A673 (cell line): ENCODE data around the gene GOSR2. TPM values are rescaled to one million over a fixed set of nuclear protein-coding genes. Genes with fewer than 3 reads are reported as not detected.

Experiments used
- BruUV-seq: library from RNA; stranded (reverse); fragments of 400-500 nt; replicated peaks from 2 replicates; lab custom pipeline; 2021; lab: Mats Ljungman, UMichigan
- CTCF ChIA-PET: fragments of 300-600 bp; sonication (Branson Sonifier 250); formaldehyde crosslinking; loops from one replicate; lab custom pipeline; 2022; ENCODE audit warnings: antibody characterized with exemption; lab: Charles Lee
- POLR2A ChIA-PET: fragments of 300-600 bp; sonication (Branson Sonifier 250); formaldehyde crosslinking; loops from one replicate; lab custom pipeline; 2022; ENCODE audit warnings: antibody characterized with exemption; ENCODE audit not compliant: low non-redundant PET; lab: Charles Lee
- DNase-seq: peaks from one replicate; pipeline ENCODE4 v3.0.0-alpha.2; 2015; ENCODE audit warnings: low spot score
- H3K27ac ChIP-seq: fragments of 200-600 bp; sonication (generic); 2 replicates; pipeline ENCODE4 v1.5.1; 2016; ENCODE audit warnings: mixed run types, low read depth, mild to moderate bottlenecking, mixed read lengths, antibody characterized with exemption, low read length; ENCODE audit not compliant: poor library complexity, severe bottlenecking
- H3K27me3 ChIP-seq: fragments of 200-600 bp; sonication (generic); replicated peaks from 2 replicates; pipeline ENCODE4 v1.6.1; 2017; ENCODE audit warnings: mixed run types, low read depth, mild to moderate bottlenecking, mixed read lengths, antibody characterized with exemption, low read length; ENCODE audit not compliant: insufficient read depth, poor library complexity
- H3K36me3 ChIP-seq: fragments of 200-600 bp; sonication (generic); 2 replicates; pipeline ENCODE4 v1.6.1; 2016; ENCODE audit warnings: mixed run types, mild to moderate bottlenecking, mixed read lengths, antibody characterized with exemption, low read length; ENCODE audit not compliant: insufficient read depth, poor library complexity, severe bottlenecking
- H3K4me1 ChIP-seq: fragments of 200-600 bp; sonication (generic); 2 replicates; pipeline ENCODE4 v1.6.1; 2017; ENCODE audit warnings: mixed run types, mild to moderate bottlenecking, mixed read lengths, antibody characterized with exemption, low read length; ENCODE audit not compliant: insufficient read depth, poor library complexity, severe bottlenecking
- H3K4me3 ChIP-seq: fragments of 200-600 bp; sonication (generic); 2 replicates; pipeline ENCODE4 v1.5.1; 2016; ENCODE audit warnings: low read depth, mixed run types, mild to moderate bottlenecking, mixed read lengths, low read length; ENCODE audit not compliant: poor library complexity, severe bottlenecking
- H3K9me3 ChIP-seq: fragments of 200-600 bp; sonication (generic); 2 replicates; pipeline ENCODE4 v1.6.1; 2016; ENCODE audit warnings: mixed run types, low read depth, mild to moderate bottlenecking, mixed read lengths, antibody characterized with exemption, low read length; ENCODE audit not compliant: poor library complexity, severe bottlenecking
- CTCF ChIP-seq: fragments of 300-800, 200-600 bp; sonication (generic); conservative IDR thresholded peaks from 2 replicates; pipeline ENCODE4 v1.5.1; 2017; ENCODE audit warnings: low read depth, mild to moderate bottlenecking, antibody characterized with exemption, low read length, moderate library complexity, mixed read lengths
- EZH2 ChIP-seq: fragments of 200-600 bp; sonication (generic); IDR thresholded peaks from 2 replicates; pipeline ENCODE4 v1.6.1; 2017; ENCODE audit warnings: borderline replicate concordance, low read depth, mild to moderate bottlenecking, mixed read lengths, antibody characterized with exemption, low read length; ENCODE audit not compliant: poor library complexity, severe bottlenecking
- intact Hi-C: fragments of 100-400 bp; cut with micrococcal nuclease; formaldehyde crosslinking; loops from one replicate; pipeline ENCODE4 v1.10.0; 2022; ENCODE audit not compliant: unreplicated experiment
- total RNA-seq: library from RNA; stranded (reverse); gene quantifications from 2 replicates; pipeline ENCODE4 v1.2.3, GENCODE V29; 2021

The GOSR2 gene
- total RNA-seq, 1 experiment from 2014 or later, result 34.5 TPM

- intact Hi-C loops, result no loop called here
- no TSS peak for BruUV-seq
- no peaks in the 10 kb centered on the region for H3K9me3 ChIP-seq
- no peak overlapping the region for H3K27ac ChIP-seq
- TF ChIP-seq EZH2, result no peak
- H3K4me1 ChIP-seq, result no peaks in the 10 kb centered on the region
- no peak for DNase-seq
- H3K36me3 ChIP-seq, result no peaks in the 10 kb centered on the region
- POLR2A ChIA-PET, result no interaction called here
- H3K27me3 ChIP-seq, result no peaks in the 10 kb centered on the region
- H3K4me3 ChIP-seq, result no peak overlapping the region
- CTCF ChIA-PET, result no interaction called here
These were observed 38.4 kb upstream of the GOSR2 start for GRCh38 chr17:46884552-46884951.

GRCh38 chr17:46885415-46886309, 37.3 kb upstream of the GOSR2 start:
- intact Hi-C loops, result no loop called here
- CTCF ChIA-PET, result no interaction called here
- H3K4me1 ChIP-seq, result no peaks in the 10 kb centered on the region
- no peaks in the 10 kb centered on the region for H3K9me3 ChIP-seq
- H3K36me3 ChIP-seq, result no peaks in the 10 kb centered on the region
- H3K27me3 ChIP-seq, result no peaks in the 10 kb centered on the region
- no TSS peak for BruUV-seq
- POLR2A ChIA-PET, result no interaction called here
- H3K27ac ChIP-seq, result no peak overlapping the region
- H3K4me3 ChIP-seq, result no peak overlapping the region
- TF ChIP-seq CTCF, result no peak
- TF ChIP-seq EZH2, result no peak
- DNase-seq, result no peak

GRCh38 chr17:46886310-46886663, 36.7 kb upstream of the GOSR2 start:
- Histone ChIP-seq H3K36me3 (no peaks in the 10 kb centered on the region), H3K4me1 (no peaks in the 10 kb centered on the region), H3K4me3 (no peak overlapping the region), H3K27ac (no peak overlapping the region), H3K9me3 (no peaks in the 10 kb centered on the region), H3K27me3 (no peaks in the 10 kb centered on the region)
- intact Hi-C loops, result no loop called here
- POLR2A ChIA-PET, result no interaction called here
- no peak for DNase-seq
- BruUV-seq, result no TSS peak
- TF ChIP-seq CTCF (no peak), EZH2 (no peak)
- CTCF ChIA-PET, result no interaction called here
